ENCODE measurements around the gene TPCN2. TPM values are rescaled to one million over a fixed set of nuclear protein-coding genes. Genes with fewer than 3 reads are reported as not detected.

TPCN2 gene
- total RNA-seq, 2 donors from 2014 or later = 17.6 to 31.0 TPM

- Histone ChIP-seq H3K4me1 (replicated peaks) (no peaks in the 10 kb centered on the region), H3K36me3 (no peaks in the 10 kb centered on the region), H3K27me3 (replicated peaks; ENCODE audit: insufficient read depth) (no peaks in the 10 kb centered on the region), H3K4me3 (no peak overlapping the region), H3K9me3 (no peaks in the 10 kb centered on the region), H3K27ac (no peak overlapping the region)
- DNase-seq (ENCODE audit: low spot score) = no peak
- intact Hi-C loops (cut with DNase I) = no loop called here
- TF ChIP-seq POLR2A (IDR thresholded peaks at IDR 0.05) (no peak), CTCF (IDR thresholded peaks at IDR 0.05) (no peak), POLR2AphosphoS5 (IDR thresholded peaks at IDR 0.05) (no peak)
- 72% methylated on average over 8 of the region's 8 CpGs for WGBS
Measured at GRCh38 chr11:69134957-69135356, 86.2 kb downstream of the TPCN2 start.

GRCh38 chr11:69135420-69136363 is 87.0 kb downstream of the TPCN2 start:
- H3K4me1 ChIP-seq (replicated peaks) = no peaks in the 10 kb centered on the region
- DNase-seq (ENCODE audit: low spot score) = no peak
- no peaks in the 10 kb centered on the region for H3K9me3 ChIP-seq
- no peak overlapping the region for H3K27ac ChIP-seq
- intact Hi-C loops (cut with DNase I) = no loop called here
- no peak overlapping the region for H3K4me3 ChIP-seq
- no peaks in the 10 kb centered on the region for H3K36me3 ChIP-seq
- no peak for TF ChIP-seq POLR2A (IDR thresholded peaks at IDR 0.05)
- no peak for TF ChIP-seq CTCF (IDR thresholded peaks at IDR 0.05)
- TF ChIP-seq POLR2AphosphoS5 (IDR thresholded peaks at IDR 0.05) = no peak
- 79% methylated on average over 14 of the region's 14 CpGs for WGBS
- no peaks in the 10 kb centered on the region for H3K27me3 ChIP-seq (replicated peaks; ENCODE audit: insufficient read depth)

- Histone ChIP-seq H3K27me3 (replicated peaks; ENCODE audit: insufficient read depth) (no peaks in the 10 kb centered on the region), H3K27ac (no peak overlapping the region), H3K4me3 (no peak overlapping the region), H3K9me3 (no peaks in the 10 kb centered on the region), H3K4me1 (replicated peaks) (no peaks in the 10 kb centered on the region), H3K36me3 (no peaks in the 10 kb centered on the region)
- no peak for TF ChIP-seq CTCF (IDR thresholded peaks at IDR 0.05)
- no peak for TF ChIP-seq POLR2AphosphoS5 (IDR thresholded peaks at IDR 0.05)
- no peak for TF ChIP-seq POLR2A (IDR thresholded peaks at IDR 0.05)
- 100% methylated on average over 6 of the region's 9 CpGs for WGBS
- intact Hi-C loops (cut with DNase I) = no loop called here
- no peak for DNase-seq (ENCODE audit: low spot score)
Measured at GRCh38 chr11:69136471-69136870, 87.7 kb downstream of the TPCN2 start.

DNA sequence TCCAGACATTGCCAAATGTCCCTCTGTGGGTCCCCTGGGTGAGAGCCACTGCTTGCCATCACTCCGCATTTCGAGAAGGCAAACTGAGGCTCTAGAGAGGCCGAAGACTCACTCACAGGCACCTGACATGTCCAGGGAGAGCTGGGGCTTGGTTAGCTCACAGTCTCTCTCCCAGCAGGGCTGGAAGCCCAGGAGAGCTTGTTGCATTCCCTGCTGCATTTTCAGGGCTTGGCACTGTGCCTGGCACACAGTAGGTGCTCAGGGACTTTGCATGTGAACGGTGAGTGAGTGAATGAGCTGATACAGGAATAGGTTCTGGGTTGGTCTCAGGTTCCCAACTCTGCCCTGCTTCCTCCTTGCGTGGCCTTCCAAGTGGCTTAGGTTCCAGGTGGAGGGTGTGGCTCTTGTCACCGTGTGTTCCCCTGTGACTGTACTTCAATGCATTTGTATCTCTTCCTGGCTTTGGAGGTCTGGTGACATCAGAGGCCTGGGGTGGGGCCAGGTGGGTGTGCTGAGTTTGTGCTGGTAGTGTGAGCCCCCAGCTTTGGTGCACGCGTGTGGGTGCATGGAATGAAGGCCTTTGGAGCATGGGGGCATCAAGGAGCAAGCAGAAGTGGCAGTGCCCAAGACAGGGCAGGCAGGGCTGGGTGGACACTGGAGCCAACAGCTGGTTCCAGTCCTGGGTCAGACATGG is 88.6 kb downstream of the TPCN2 start:
- intact Hi-C loops (cut with DNase I) = no loop called here
- H3K36me3 ChIP-seq = no peaks in the 10 kb centered on the region
- H3K27me3 ChIP-seq (replicated peaks; ENCODE audit: insufficient read depth) = no peaks in the 10 kb centered on the region
- H3K9me3 ChIP-seq = no peaks in the 10 kb centered on the region
- TF ChIP-seq POLR2AphosphoS5 (IDR thresholded peaks at IDR 0.05) = no peak
- no peak for TF ChIP-seq CTCF (IDR thresholded peaks at IDR 0.05)
- no peak for TF ChIP-seq POLR2A (IDR thresholded peaks at IDR 0.05)
- H3K4me3 ChIP-seq = no peak overlapping the region
- no peak for DNase-seq (ENCODE audit: low spot score)
- H3K27ac ChIP-seq = no peak overlapping the region
- 92% methylated on average over 8 of the region's 8 CpGs for WGBS
- no peaks in the 10 kb centered on the region for H3K4me1 ChIP-seq (replicated peaks)
